Uterus (tissue), 4 donors: ENCODE results near the gene SREBF1. TPM values are rescaled to one million over a fixed set of nuclear protein-coding genes. Genes with fewer than 3 reads are reported as not detected.

ENCODE experiments used
- DNase-seq, 2 donors: peaks; one replicate each; pipeline ENCODE4 v3.0.0-alpha.2; 2019 to 2020
- H3K27ac ChIP-seq, 2 donors: fragments of 200-600 bp; sonication (generic); 1 replicate in 1 of 2; 2 replicates in 1 of 2; pipeline ENCODE4 v1.5.1; 2016 to 2018
- H3K27me3 ChIP-seq, 2 donors: fragments of 200-600 bp; sonication (generic); one replicate each; pipeline ENCODE4 v1.5.1; 2018 to 2019; ENCODE audit warnings: control low read depth in 1 of 2
- H3K36me3 ChIP-seq, 2 donors: fragments of 200-600 bp; sonication (generic); one replicate each; pipeline ENCODE4 v1.5.1; 2019; ENCODE audit warnings: control low read depth in 1 of 2
- H3K4me1 ChIP-seq, 2 donors: fragments of 200-600 bp; sonication (generic); one replicate each; pipeline ENCODE4 v1.5.1; 2018 to 2019; ENCODE audit warnings: control low read depth in 1 of 2
- H3K4me3 ChIP-seq, 2 donors: fragments of 200-600 bp; sonication (generic); 1 replicate in 1 of 2; 2 replicates in 1 of 2; pipeline ENCODE4 v1.5.1; 2018 to 2019; ENCODE audit warnings: mild to moderate bottlenecking in 1 of 2
- H3K9me3 ChIP-seq, 2 donors: fragments of 200-600 bp; sonication (generic); one replicate each; pipeline ENCODE4 v1.5.1; 2019; ENCODE audit warnings: control low read depth in 1 of 2
- CTCF ChIP-seq, 4 experiments: fragments of 200-600 bp in 2 of 4; fragments of 450-650 bp in 2 of 4; sonication (generic) in 2 of 4; IDR thresholded peaks; one replicate each; pipeline ENCODE4 v1.5.1; 2016 to 2019; ENCODE audit warnings: antibody characterized with exemption in 4 of 4, mild to moderate bottlenecking in 2 of 4, moderate library complexity in 1 of 4
- POLR2A ChIP-seq, 2 donors: fragments of 450-650 bp; IDR thresholded peaks; one replicate each; pipeline ENCODE4 v1.6.1; 2016; ENCODE audit warnings: antibody characterized with exemption in 2 of 2, mild to moderate bottlenecking in 1 of 2, moderate library complexity in 1 of 2
- intact Hi-C: fragments of 100-400 bp; cut with DNase I; formaldehyde crosslinking; loops from one replicate; pipeline ENCODE4 v1.15.1; 2023; ENCODE audit warnings: low total_unique reads
- total RNA-seq, 4 donors: library from RNA; depleted of rRNA in 3 of 4; stranded (reverse); fragments of >200 nt in 3 of 4; gene quantifications; one replicate each; pipeline versions ENCODE4 v1.1.0 to v1.2.4, GENCODE V29; 2014 to 2023
- donor health status: DM: yes; HTN: yes; CAD: no.

The SREBF1 gene
- total RNA-seq, 4 donors from 2014 or later, result 24.8 to 94.6 (median 31.5) TPM

- H3K36me3 ChIP-seq, result no peaks in the 10 kb centered on the region
These were observed 23.4 kb upstream of the SREBF1 start for GRCh38 chr17:17859909-17860765.

GRCh38 chr17:17857496-17857895 lies 20.7 kb upstream of the SREBF1 start:
- TF ChIP-seq CTCF (IDR thresholded peaks at IDR 0.05), result no peak
- TF ChIP-seq POLR2A (IDR thresholded peaks at IDR 0.05), result no peak
- Histone ChIP-seq H3K36me3 (no peaks in the 10 kb centered on the region), H3K9me3 (no peaks in the 10 kb centered on the region), H3K27ac (no peak overlapping the region), H3K27me3 (no peaks in the 10 kb centered on the region), H3K4me1 (no peaks in the 10 kb centered on the region), H3K4me3 (no peak overlapping the region)
- intact Hi-C loops, result no loop called here
- no peak for DNase-seq

More at GRCh38 chr17:17859909-17860765, 23.4 kb upstream of the SREBF1 start:
- H3K27me3 ChIP-seq, result no peaks in the 10 kb centered on the region
- no peak for TF ChIP-seq POLR2A (IDR thresholded peaks at IDR 0.05)
- TF ChIP-seq CTCF (IDR thresholded peaks at IDR 0.05), result peak; percentile 93 to 97 (median 96)
- no peaks in the 10 kb centered on the region for H3K4me1 ChIP-seq
- peak; percentile 64 to 69 for DNase-seq
- H3K9me3 ChIP-seq, result no peaks in the 10 kb centered on the region
- intact Hi-C loops, result loop anchor here (2.0 kb wide), 1 partner anchor 47 kb away; no protein-coding TSS in a partner anchor
- H3K27ac ChIP-seq, result no peak overlapping the region
- H3K4me3 ChIP-seq, result no peak overlapping the region

GRCh38 chr17:17856386-17856785 lies 19.6 kb upstream of the SREBF1 start:
- Histone ChIP-seq H3K36me3 (no peaks in the 10 kb centered on the region), H3K4me3 (no peak overlapping the region), H3K27me3 (no peaks in the 10 kb centered on the region), H3K9me3 (no peaks in the 10 kb centered on the region), H3K27ac (no peak overlapping the region), H3K4me1 (no peaks in the 10 kb centered on the region)
- no peak for DNase-seq
- intact Hi-C loops, result no loop called here
- TF ChIP-seq CTCF (IDR thresholded peaks at IDR 0.05) (no peak), POLR2A (IDR thresholded peaks at IDR 0.05) (no peak)

GRCh38 chr17:17855976-17856375 lies 19.2 kb upstream of the SREBF1 start:
- no peak overlapping the region for H3K4me3 ChIP-seq
- intact Hi-C loops, result no loop called here
- H3K9me3 ChIP-seq, result no peaks in the 10 kb centered on the region
- H3K27ac ChIP-seq, result no peak overlapping the region
- H3K36me3 ChIP-seq, result no peaks in the 10 kb centered on the region
- TF ChIP-seq CTCF (IDR thresholded peaks at IDR 0.05), result no peak
- no peak for TF ChIP-seq POLR2A (IDR thresholded peaks at IDR 0.05)
- H3K27me3 ChIP-seq, result no peaks in the 10 kb centered on the region
- no peaks in the 10 kb centered on the region for H3K4me1 ChIP-seq
- no peak for DNase-seq

- Histone ChIP-seq H3K27me3 (no peaks in the 10 kb centered on the region), H3K9me3 (no peaks in the 10 kb centered on the region), H3K4me3 (no peak overlapping the region), H3K27ac (no peak overlapping the region), H3K36me3 (no peaks in the 10 kb centered on the region), H3K4me1 (peaks cover 0 to under 1% of the 10 kb centered on the region in 2 donors)
- no peak for DNase-seq
- intact Hi-C loops, result loop anchor here (5.0 kb wide), 1 partner anchor 37 kb away; no protein-coding TSS in a partner anchor
- TF ChIP-seq CTCF (IDR thresholded peaks at IDR 0.05) (no peak), POLR2A (IDR thresholded peaks at IDR 0.05) (no peak)
These were observed 17.1 kb upstream of the SREBF1 start for GRCh38 chr17:17853811-17854447.
